Breast epithelium (tissue), 3 donors: ENCODE data around the gene CDK4.

ENCODE experiments used
- POLR2A ChIP-seq: fragments of 450-650 bp; IDR thresholded peaks from one replicate; pipeline ENCODE4 v1.6.1; 2016; ENCODE audit warnings: antibody characterized with exemption, mild to moderate bottlenecking, moderate library complexity
- TF ChIP-seq, protein P1 (sequence below), 3 donors: fragments of 450-650 bp; IDR thresholded peaks; one replicate each; pipeline ENCODE4 v1.5.1; 2016 to 2017; ENCODE audit warnings: antibody characterized with exemption in 3 of 3, mild to moderate bottlenecking in 3 of 3, moderate library complexity in 3 of 3

DNA sequence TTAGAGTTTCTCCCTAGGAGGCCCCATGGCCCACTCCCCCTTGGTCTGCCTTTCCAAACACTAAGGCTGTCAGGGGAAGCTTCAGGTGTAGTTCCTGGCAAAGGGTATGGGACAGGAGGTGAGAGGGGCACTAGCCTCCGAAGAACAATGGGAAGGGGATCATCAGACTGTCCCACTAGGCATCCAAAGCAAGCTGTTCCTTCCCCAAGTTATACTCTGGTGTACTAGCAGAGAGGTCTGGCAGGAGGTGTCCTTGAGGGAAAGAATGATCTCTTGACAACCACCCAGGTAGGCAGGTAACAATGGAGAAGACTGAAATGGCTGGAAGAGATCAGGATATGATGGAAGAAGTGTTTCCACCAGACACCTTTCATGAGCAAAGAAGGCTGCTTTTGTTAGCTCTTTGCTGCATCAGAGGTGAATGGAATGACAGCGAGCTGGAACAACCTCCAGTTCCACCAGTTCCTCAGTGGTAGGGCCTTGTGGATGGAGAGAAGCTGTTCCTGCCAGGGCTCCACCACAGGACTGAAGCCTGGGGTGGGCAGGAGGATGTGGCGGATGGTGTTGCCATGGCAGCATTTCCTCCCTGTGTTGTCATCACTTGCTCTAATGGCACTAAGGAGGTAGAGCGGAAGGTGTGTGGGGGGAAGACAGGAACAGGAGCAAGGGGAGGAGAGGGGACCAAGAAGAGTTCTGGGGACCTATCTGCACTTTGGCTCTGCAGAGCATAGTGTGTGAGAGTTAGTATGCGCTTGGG, 11.3 kb downstream of the CDK4 start:
- TF ChIP-seq POLR2A: no peak
- TF ChIP-seq, protein P1, sequence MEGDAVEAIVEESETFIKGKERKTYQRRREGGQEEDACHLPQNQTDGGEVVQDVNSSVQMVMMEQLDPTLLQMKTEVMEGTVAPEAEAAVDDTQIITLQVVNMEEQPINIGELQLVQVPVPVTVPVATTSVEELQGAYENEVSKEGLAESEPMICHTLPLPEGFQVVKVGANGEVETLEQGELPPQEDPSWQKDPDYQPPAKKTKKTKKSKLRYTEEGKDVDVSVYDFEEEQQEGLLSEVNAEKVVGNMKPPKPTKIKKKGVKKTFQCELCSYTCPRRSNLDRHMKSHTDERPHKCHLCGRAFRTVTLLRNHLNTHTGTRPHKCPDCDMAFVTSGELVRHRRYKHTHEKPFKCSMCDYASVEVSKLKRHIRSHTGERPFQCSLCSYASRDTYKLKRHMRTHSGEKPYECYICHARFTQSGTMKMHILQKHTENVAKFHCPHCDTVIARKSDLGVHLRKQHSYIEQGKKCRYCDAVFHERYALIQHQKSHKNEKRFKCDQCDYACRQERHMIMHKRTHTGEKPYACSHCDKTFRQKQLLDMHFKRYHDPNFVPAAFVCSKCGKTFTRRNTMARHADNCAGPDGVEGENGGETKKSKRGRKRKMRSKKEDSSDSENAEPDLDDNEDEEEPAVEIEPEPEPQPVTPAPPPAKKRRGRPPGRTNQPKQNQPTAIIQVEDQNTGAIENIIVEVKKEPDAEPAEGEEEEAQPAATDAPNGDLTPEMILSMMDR (IDR thresholded peaks at IDR 0.05): no peak
